ENCODE data around the gene PTEN.

DNA sequence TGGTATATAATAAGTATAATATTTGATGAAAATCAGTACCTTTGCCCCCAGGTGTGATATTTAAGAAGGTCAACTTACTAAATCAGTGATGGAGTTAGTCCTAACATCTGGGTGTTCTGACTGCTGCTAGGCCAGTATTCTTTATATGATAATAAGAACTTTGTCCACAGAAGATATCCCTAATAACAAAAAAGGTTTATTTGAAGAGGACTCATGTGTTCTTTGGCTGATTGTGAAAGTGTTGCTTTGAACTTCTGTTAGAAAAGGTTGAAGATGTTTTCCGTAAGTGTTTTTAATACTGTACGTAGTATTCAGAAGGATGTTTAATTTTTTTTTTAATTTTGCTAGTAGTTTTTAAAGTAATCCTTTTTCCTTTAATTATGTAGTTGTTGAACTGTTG lies 10.2 kb downstream of the PTEN start:
- TF ChIP-seq CTCF (IDR thresholded peaks at IDR 0.05), result no peak
- TF ChIP-seq POLR2A (IDR thresholded peaks at IDR 0.05), result no peak

Measured in esophagus squamous epithelium (tissue), 4 donors.